SKM-1 treated with dmso at 0.1 percent for 144 hours (cell line): ENCODE results near the gene AP2A2.

Experiments
- DNase-seq: peaks from one replicate; lab custom pipeline; 2025; ENCODE audit not compliant: unreplicated experiment; lab: John Stamatoyannopoulos, UW

AP2A2 gene

DNA sequence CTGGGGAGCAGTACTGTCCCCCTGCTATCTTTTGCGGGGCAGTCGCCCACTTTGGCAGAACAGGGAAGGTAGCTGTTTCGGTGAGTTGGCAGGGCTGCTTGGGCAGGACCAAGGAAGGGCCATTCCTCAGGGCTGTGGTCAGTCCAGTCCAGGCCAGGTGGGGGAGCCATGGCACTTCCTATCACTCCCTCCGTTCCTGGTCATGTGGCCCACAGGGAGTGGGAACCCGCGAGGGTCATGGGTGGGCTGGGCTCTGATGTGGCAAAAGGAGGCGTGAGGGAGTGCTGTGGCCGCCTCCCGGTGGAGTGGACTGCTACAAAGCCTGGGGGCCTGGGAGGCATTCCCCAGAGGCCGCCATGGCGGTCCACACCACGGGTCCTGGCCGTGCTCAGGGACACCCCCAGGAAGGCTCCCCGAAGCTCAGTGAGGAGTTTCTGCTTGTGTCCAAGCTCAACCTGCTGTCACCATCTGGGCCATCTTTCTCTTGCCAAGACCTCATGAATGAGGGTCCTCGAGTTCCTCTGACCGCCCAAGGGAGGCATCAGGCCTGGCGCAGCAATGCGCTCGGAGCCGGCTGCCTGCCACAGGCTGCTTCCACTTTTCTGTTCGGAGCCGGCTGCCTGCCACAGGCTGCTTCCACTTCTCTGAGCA is 27.0 kb upstream of the AP2A2 start:
- DNase-seq: no peak

DNA sequence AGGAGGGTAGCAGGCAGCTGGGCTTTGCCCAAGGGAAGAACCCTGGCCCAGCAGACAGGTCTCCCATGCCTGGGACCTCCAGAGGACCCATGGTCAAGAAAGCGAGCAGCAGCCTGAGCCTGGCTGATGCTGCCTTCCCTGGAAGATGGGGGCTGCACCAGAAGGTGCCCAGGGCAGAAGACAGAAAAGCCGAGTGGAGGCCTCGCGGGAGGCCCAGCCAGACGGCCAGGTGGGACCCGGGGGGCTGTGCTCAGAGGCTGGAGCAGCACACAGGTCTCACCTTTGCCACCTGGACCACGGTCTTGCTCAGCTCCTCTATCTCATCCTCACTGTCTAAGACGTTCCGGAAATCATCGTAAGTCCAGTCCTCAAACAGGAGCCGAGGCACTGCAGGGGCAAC is 25.9 kb upstream of the AP2A2 start:
- DNase-seq: no peak

DNA sequence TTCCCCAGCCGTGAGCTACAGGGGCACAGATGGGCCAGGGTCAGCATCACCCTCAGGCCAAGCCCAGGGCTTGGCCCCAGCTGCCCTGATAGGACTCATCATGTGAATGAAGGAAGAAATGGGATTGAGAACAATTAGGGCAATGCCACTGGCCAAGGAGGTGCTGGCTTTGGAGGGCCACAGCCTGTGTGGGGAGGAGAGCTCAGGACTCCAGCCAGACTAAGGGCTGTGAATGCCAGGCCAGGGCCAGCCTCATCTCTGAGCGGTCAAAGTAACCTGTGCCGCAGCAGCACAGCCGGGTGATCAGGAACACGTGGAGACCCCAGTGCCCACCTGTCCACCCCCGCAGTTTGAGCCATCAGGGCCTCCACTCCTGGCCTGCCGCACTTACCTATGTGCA is 25.1 kb upstream of the AP2A2 start:
- no peak for DNase-seq

DNA sequence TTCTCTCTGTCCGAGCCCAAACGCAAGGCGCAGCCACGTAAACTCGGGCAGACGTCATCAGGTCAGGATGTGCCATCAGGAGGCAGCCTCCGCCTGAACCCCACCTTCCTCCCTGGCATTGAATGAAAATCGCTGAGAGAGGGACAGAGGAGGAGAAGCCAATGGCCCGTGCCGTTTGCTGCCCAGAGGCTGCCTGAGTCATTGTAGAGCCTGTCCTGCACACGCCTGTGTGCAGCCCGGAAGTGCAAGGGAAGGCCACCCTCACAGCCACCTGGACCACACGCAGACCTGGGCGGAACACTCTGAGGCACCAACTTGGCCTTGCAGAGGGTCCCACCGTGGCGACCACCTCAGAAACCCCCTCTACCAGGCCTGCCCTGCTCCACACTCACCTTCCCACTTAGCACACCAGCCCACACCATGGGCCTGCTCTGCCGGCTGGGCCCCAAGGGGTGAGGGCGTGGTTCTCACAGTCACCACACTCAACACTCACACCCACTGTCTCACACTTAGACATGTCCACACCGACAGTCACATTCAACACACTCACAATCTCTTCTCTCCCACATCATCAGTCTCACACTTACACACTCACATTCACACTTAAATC is 24.1 kb upstream of the AP2A2 start:
- no peak for DNase-seq

DNA sequence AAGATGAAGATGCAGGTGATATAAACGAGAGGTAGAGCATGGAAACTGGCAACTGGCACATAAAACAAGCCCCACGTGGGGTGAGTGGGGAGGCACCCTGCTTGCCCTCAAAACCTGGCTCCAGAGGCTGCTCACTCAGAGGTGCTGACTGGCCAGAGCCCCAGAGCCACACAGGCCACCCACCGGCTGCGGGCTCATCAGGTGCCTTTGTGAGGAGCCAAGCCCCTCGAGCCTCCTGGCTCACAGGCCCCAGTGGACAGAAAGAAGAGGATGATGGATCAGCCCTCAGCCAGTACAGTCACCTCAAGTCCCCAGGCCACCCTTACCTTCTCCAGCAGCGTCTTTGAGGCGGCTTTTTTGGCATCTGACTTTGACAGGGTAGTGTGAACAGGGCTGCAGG is 21.3 kb upstream of the AP2A2 start:
- no peak for DNase-seq

DNA sequence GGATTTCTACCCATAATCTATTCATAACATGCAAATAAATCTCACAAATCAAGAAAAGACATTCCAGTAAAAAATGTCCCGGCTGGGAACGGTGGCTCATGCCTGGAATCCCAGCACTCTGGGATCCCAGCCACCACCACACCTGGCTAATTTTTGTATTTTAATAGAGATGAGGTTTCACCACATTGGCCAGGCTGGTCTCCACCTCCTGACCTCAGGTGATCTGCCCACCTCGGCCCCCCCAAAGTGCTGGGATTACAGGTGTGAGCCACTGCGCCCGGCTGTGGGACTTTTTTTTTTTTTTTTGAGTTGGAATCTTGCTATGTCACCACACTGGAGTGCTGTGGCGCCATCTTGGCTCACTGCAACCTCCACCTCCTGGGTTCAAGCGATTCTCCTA is 19.7 kb upstream of the AP2A2 start:
- DNase-seq: no peak

DNA sequence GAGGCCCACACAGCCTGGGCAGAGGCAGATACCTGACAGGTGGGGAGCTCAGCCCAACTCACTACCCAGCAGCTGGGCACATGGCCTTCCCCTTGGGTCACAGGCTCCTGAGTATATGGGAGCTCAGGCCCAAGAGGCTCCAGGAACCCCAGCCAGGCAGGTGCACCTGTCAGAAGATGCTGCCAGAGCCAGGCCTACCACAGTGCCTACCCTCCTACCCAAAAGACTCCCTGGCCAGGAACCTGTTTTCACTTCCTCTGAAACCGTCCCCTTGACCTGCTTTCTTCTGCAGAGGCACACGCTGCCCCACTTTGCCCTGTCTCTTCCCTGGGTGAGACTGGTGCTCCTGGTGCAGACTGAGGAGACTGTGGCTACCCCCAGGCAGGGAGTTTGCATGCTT is 18.0 kb upstream of the AP2A2 start:
- no peak for DNase-seq

DNA sequence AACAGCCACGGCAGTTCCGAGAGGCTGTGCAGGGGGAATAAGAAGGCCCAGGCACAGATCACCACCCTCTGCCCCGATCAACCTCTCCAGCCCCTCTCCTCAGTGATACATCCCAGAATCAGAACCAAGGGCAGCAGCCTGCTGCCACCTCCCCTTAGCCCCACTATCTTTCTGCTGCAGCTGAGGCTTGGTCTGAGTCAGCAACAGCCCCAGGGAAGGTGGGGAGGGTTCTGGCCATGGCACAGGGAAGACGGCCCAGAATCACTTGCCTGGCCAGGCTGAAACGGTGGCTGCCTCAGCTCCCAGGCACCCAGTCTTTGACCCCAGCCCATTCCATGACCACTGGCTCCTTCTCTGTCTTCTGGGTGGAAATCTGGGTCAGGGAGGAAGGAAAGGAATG is 17.4 kb upstream of the AP2A2 start:
- DNase-seq: no peak

DNA sequence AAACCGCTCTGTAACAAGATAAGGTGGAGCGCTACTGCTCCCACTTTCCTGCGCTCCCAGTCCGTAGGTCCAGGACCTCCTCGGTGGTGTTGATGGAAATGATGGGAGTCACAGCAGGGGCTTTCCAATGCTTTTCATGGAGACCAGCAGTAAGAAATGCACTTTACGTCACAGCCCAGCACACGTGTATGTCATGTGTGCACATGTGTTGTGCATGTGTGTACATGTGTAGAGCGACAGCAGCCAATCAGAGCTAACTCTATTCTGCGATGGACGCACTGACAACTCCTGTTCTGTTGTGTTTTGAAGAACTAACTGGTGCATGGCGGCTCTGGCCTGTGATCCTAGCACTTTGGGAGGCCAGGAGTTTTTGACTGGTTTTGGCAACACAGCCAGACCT is 16.3 kb upstream of the AP2A2 start:
- DNase-seq: no peak

DNA sequence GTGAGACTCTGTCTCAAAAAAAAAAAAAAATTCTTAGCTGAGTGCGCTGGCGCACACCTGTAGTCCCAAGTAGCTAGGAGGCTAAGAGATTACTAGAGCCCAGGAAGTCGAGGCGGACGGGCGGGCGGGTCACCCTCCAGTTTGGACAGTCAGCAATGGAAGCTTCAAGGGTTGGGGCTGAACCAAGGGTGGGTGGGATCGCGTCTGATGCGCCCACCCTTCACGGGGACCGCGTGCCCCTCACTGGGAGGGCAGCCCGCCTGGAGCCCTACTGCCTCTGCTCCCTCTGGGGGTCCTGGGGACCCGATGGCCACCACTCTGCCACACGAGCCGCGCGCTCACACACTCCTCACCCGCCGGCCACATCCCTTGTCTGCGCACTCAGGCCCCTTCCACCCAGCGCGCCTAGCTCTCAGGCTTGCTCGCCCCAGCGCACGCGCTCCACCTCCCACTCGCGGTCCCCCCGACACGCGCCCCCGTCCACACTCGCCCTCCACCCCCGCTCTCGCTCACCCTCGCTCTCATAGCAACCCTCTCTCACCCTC is 15.6 kb upstream of the AP2A2 start:
- DNase-seq: peak; percentile 80

DNA sequence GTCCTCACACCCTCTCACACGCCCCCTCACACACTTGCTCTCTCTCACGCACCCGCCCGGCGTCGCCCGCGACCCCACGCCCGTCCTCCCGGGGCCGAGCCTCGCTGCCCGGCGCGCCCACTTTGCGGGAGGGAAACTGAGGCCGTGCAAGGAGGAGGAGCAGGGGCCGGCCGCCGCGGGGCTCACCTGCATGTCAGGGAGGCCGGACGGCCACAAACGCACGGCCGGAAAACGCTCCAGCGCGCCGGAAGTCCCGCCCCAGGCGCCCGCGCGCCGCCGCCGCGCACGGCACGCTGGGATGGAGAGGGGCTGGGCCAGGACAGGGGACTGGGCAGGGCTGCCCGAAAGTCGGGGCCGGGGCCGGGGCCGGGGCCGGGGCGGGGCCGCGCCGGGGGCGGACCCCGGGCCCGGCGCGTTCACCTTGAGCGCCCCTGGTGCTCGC is 15.1 kb upstream of the AP2A2 start, which contains the start of gene CHID1:
Gene CHID1 (minus strand): TSS at position 222 of the 442 bp plus-strand sequence. CDS start 5,994 bp downstream, outside the sequence.
- DNase-seq: peak; percentile 83

DNA sequence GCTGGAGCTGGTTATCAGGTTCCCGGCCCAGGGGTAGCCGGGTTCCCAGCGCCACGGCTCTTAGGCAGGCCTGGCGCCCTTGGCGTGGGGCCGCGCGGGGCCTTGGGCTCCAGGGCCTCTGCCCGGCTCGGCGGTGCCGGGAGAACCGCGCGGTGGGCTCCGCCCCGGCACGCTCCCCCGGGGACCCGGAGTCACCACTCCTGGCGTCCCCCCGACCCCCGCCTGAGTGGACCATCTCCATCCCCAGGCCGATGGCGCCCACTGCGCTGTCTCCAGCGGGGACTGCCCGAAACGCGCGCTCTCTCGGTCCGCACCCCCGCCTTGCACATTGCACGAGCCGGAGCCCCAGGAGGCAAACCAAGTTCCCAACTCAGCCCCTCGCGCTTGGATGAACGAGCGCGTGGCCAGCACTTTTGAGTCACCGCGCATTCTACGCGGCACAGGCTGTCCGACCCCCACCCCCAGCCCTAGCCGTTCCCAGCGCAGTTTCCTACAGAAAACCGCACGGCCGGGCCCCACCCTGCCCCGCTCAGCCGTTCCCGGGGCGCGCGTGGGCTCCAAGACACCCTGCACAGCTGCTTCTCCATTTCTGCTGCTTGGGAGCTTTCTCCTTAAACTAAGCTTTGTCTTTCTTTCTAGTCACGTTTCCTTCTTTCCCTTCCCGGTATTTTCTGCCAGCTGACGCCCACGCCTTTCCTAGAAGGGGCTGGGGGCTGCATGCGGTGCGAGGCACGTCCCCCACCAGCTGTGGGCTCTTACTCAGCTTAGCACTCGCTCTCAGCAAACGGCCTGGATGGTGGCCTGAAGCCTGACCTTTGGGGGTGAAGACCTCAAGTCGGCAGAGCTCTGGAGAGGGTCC is 14.4 kb upstream of the AP2A2 start:
- no peak for DNase-seq

DNA sequence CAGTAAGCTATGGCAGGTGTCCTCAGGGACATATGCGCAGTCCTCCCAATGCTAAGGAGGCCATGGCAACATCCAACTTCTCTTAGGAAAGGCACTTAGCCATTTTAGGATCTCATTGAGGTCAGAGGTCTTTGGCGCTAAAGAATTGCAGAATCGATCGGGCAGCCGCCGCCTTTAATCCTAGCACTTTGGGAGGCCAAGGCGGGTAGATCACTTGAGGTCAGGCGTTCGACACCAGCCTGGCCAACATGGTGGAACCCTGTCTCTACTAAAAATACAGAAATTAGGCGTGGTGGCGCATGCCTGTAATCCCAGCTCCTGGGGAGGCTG is 13.8 kb upstream of the AP2A2 start:
- DNase-seq: no peak

DNA sequence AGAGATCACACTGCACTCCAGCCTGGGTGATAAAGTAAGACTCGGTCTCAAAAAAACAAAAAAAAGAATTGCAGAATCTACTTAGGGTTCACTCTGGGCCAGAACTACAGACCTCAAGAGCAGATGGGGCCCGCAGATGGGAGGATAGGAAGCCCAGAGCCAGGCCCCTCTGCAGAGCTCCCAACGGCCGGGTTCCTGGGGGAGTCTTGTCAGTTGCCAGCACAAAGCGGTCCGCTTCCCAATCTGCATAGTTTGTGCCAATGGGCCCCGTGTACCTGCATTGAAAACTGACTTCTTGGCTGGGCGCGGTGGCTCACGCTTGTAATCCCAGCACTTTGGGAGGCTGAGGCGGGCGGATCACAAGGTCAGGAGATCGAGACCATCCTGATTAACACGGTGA is 13.4 kb upstream of the AP2A2 start:
- DNase-seq: no peak

DNA sequence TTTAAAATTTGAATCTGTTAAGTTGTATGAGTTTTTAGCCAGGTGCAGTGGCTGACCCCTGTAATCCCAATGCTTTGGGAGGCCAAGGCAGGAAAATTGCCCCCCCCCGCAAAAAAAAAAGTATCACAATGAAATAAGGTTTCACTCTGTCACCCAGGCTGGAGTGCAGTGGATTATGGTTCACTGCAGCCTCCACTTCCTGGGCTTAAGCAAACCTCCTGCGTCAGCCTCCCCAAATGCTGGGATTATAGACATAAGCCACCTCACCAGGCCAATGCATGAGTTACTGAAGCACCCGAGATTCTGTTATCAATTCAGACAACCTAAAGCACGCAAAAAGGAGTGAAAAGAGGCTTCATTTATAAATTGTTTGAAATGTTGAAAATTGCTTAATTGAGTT is 12.6 kb upstream of the AP2A2 start:
- DNase-seq: no peak

DNA sequence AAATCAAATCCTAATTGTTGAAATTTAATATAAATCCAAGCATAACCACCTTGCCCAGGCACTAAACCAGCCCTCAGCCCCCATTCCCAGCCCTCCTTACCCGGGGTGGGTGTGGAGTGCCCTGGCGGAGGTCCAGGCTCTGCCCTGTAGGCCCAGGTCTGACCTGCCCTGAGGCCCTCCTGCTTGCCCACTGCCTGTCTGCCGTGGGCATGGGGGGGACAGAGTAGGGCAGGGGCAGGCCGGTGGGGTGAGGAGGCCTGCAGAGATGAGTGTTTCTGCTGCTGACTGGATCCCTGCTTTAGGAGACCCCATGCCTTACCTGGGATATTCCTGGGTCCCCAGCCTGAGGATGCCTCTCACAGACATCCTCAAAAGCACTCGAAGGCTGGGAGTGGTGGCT is 11.5 kb upstream of the AP2A2 start:
- DNase-seq: no peak

DNA sequence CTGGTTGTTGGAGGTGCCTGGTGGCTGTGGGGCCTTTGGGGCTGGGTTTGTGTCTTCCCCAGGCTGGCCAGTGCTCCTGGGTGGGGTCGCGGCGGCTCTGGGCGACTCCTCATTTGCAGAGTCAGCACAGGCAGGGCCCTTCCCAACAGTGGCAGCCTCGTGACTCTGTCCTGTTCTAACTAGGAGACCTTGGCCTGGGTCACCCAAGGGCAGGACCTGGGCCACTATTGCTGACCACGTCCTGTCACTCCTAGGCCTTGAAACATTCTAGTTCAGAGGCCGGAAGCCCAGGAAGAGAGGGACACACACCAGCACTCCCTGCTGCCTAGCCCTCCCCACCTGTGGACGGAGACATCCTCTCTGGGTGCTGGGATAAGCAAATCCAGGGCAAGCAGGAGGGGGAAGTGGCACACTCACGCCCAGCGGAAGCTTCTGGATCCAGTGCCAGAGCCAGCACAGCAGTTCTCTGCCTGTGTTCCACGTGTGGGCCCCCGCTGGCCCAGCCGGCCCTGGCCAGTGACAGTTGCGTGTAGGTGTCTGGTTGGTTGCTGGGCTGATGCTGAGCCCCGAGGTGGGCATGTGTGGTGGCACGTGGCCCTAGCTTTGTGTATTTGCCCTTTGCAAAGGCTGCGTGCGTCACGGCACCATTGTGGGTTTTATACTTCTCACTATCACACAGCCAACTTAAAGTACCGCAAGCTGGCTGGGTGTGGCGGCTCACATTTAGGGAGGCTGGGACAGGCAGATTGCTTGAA is 10.7 kb upstream of the AP2A2 start:
- no peak for DNase-seq

DNA sequence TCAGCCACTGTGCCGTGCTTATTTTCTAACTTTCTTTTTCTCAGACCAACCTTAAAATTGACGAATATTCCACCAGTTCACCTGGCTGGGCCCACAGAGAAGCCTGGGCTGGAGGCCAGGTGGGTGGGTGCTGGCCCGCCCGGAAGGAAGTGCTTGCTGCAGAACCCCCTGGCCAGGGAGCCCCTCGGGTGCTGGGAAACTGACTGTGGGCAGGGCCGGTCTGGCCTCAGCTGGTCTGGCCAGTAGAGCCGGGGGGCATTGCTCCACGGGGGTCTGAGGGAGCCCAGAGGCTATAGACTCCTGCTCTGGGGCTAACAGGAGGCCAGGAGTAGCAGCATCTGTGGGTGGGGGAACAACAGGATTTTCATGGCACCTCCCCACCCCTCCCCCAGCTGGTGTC is 8.2 kb upstream of the AP2A2 start:
- no peak for DNase-seq

DNA sequence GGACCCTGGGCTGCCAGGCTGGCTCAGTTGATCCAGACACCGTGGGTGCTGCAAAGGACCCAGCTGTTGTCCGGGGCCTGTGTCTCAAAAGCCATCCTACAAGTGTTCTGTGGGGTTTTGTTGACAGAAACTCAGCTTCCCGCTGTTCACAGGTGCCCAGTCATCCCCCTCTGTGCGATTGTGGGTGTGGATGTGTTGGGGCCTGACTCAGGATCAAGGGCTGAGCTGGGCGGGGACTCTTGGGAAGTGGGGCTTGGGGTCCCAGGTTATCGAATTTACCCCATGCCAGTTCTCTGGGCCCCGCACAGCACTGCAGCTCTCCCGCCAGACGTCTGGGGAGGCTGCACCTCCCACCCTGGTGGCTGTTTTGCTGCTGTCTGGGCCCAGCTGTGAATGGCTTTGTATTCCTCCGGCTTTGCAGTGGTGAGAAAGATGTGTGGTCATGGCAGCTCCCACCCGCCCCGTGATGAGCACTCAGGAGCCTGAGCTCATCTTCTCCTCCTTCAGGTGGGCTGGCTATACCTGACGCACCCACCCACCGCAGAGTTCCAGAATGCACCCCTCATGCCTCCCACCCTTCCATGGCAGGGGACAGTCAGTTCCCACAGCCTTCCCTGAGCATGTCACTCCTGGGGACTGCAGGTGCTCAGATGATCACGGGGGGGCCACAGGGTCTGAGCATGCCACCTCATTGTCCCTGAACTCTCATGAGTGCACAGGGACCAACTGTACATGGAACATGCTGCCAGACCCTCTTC is 3.6 kb upstream of the AP2A2 start:
- no peak for DNase-seq

DNA sequence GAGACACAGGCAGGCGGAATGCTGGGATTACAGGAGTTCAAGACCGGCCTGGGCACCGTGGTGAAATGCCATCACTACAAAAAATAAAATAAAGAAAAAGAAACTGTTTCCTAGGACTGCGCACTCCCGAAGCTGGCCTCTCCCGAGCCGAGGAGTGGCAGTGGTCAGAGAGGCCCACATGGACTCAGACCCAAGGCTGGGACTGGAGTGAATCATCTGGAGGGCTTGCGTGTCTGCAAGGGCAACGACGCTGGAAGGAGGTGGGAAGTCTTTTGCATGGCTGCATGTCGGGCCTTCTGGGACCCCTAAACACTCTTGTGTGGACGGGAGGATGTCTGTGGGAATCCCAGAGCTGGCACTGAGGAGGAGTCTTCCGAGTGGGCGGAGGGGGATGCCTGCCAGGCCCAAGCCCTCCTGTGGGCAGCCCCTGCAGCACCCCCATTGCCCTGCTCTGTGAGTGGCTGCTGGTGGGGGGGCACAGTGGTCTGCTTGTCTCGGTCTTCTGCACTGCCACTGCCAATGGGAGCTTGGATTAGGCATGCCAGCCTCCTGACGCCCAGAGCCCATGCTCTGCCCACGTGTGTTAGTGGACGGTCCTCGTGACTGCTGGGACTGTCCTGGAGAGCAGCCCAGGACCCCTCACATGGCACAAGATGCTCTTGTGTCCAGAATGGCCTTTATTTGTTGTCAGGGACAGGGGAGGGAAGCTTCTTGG is 1.8 kb upstream of the AP2A2 start:
- DNase-seq: no peak
